ENCODE data around the gene UBE2E2.

The UBE2E2 gene

DNA sequence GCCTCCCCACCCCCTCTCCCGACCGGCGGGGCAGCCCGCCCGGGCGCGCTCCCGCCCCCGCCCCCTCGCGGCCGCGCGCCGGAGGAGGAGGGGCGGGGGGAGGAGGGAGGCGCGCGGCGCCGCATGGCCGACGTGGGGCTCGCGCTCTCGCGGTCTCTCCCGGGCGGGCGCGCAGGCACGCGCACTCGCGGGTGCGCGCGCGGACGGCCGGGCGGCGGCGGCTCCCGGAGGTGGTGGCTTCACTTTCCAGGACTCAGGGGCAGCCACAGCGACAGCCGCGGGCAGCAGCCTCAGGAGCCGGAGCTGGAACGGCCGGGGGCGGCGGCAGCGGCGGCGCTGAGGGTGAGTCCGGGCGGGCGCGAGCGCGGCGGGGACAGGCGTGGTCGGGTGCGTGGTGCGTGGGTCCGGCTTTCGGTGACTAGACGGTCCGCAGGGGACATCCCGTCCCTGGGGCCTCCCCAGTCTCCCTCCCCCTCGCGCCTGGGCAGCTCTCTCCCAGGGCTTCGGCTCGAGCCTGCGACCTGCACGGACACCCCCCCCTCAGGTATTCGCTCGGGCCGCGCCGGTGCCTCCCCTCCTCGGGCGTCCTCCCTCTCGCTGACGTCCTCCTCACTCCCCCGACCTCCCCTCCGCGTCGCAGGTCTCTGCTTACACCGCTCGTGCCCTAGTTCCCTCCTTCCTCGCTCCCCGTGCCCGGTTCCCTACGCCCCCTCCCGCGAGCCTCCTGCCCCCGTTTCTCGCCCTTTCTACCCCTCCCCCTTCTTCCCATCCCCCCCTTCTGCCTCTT is at the start of gene UBE2E2:
Gene UBE2E2, plus strand, starts transcription at position 407 of the 787 bp plus-strand sequence.
- H3K9me3 Mint-ChIP-seq, result no peaks in the 10 kb centered on the region
- H3K4me1 Mint-ChIP-seq, result peaks cover 51% of the 10 kb centered on the region
- no peaks in the 10 kb centered on the region for H3K36me3 Mint-ChIP-seq
- no peaks in the 10 kb centered on the region for H3K27me3 Mint-ChIP-seq
- peak within 1 kb of the TSS; percentile 87 for H3K27ac Mint-ChIP-seq
- ATAC-seq, result peak; percentile 84
- H3K4me3 Mint-ChIP-seq, result peak within 1 kb of the TSS; percentile 93

DNA sequence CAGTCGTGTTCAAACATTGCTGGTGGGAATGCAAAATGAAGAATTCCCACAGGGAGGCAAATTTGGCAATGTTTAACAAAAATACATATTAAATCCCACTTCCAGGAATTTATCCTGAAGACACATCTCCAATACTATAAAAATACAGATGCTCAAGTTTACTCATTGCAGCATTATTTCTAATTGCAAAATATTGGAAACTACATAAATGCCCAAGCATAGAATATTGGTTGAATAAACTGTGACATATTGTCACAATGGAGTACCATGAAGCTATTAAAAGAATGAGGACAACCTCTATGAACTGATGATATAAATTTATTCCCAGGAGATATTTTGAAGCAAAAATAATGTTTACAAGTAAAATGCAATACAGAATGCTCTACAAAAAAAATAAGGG is 49.7 kb upstream of the UBE2E2 start:
- Mint-ChIP-seq H3K36me3 (no peaks in the 10 kb centered on the region), H3K4me1 (no peaks in the 10 kb centered on the region), H3K9me3 (no peaks in the 10 kb centered on the region), H3K27me3 (no peaks in the 10 kb centered on the region), H3K27ac (no peak overlapping the region), H3K4me3 (no peak overlapping the region)
- no peak for ATAC-seq

DNA sequence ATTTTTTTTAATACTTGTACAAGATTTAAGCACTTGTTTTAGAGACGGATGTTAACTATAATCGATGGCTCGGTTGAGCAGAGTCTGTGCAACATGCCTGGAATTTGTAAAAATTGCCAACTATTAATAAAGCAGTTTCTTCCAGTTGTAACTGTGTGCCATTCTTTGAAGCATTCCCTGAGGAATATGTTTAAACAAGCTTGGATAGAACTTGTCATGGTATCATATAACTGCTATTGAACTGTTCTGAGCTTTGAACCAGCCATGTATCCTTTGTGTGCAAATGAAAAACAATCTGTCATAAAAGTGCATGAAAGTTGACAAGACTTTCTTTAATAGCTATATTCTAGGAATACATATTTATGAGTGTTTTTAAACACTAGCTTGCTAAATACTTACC is 45.8 kb upstream of the UBE2E2 start:
- Mint-ChIP-seq H3K4me3 (no peak overlapping the region), H3K27ac (no peak overlapping the region), H3K27me3 (no peaks in the 10 kb centered on the region), H3K36me3 (no peaks in the 10 kb centered on the region), H3K9me3 (no peaks in the 10 kb centered on the region), H3K4me1 (peaks cover 23% of the 10 kb centered on the region)
- no peak for ATAC-seq

DNA sequence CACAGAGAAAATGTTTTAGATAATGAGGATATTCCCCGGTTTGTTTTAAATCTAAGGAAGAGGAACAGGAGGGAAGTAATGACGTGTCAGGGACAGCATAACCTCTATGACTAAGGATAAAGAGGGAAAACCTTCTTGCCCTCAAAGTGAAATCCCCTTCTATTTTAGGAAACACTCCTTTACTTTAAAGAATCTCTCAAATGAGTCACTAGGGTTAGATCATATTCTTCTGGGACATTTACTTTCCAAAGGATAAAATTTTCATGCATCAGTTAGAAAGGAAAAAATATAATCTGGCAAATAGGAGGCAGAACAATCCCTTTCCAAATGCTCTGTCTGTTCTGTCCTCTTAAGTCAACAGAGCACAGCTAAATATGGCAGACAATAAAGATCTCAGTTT is 43.2 kb upstream of the UBE2E2 start:
- Mint-ChIP-seq H3K4me3 (no peak overlapping the region), H3K36me3 (no peaks in the 10 kb centered on the region), H3K9me3 (no peaks in the 10 kb centered on the region), H3K4me1 (peaks cover 37% of the 10 kb centered on the region), H3K27me3 (no peaks in the 10 kb centered on the region), H3K27ac (peak overlapping the region; percentile 28)
- ATAC-seq, result no peak

DNA sequence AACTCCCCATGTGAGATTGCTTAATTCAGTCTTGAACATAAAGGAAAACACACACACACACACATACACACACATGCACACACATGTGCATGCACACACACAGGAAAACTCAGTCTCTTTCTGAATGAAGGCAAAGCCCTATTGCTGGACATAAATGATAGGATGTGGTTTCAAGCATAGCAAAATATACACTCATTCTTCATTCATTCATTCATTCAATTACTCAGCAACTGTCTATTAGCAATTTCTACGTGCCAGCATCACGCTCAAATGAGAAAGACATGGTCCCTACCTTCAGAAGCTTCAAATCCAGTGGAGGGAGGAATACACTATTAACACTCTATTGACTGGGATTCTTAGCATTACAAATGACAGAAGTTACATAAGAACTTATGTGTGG is 41.8 kb upstream of the UBE2E2 start:
- Mint-ChIP-seq H3K9me3 (no peaks in the 10 kb centered on the region), H3K36me3 (no peaks in the 10 kb centered on the region), H3K27ac (peak overlapping the region; percentile 62), H3K4me1 (peaks cover 37% of the 10 kb centered on the region), H3K27me3 (no peaks in the 10 kb centered on the region), H3K4me3 (no peak overlapping the region)
- no peak for ATAC-seq

DNA sequence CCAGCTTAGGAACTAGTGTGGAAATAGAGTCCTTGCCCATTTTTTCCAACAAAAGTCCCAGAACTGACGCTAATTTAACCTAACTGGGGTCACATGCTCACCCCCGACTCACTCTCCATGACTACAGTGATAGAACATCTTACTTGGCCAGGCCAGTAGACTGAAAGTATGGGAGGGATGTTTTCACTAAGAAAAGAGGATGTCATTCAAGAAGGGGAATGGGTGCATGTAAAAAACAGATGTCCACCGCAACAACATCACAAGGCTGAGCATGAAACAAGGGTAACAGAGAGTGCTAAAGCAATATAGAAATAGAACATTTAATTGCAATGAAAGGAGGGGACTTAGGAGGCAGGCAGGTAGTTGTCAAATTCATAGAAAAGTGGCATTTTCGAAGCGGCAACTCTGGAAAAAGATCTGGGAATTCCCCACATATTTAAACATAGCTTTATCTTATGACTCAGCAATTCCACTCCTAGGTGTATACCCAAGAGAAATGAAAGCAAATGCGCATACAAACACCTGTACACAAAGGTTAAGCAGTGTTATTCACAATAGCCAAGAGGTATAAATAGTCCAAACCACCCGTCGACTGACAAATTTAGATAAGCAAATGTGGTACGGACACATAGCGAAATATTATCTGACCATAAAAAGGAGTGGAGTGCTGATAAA is 41.1 kb upstream of the UBE2E2 start:
- peak; percentile 74 for ATAC-seq
- H3K36me3 Mint-ChIP-seq, result no peaks in the 10 kb centered on the region
- peak overlapping the region; percentile 62 for H3K27ac Mint-ChIP-seq

DNA sequence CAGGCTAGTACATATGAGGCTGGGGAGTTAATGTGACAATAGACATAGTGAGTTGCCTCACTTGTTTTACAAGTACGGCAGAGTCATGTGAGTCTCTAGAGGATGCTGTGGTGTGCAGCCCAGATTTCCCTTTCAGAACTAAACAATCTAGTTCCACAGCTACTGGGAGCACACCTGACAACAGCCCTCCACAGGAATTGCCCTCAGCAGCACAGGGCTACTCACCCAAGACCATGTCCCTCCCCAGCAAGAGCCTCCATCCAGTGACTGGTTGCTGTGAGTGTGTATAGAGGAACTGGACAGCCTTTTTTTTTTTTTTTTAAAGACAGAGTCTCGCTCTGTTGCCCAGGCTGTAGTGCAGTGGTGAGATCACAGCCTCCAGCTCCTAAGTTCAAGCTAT is 40.2 kb upstream of the UBE2E2 start:
- peak overlapping the region; percentile 58 for H3K4me3 Mint-ChIP-seq
- peaks cover 37% of the 10 kb centered on the region for H3K4me1 Mint-ChIP-seq
- no peaks in the 10 kb centered on the region for H3K9me3 Mint-ChIP-seq
- peak; percentile 75 for ATAC-seq
- H3K36me3 Mint-ChIP-seq, result no peaks in the 10 kb centered on the region
- H3K27ac Mint-ChIP-seq, result peak overlapping the region; percentile 62
- no peaks in the 10 kb centered on the region for H3K27me3 Mint-ChIP-seq

More for the DNA sequence above, 41.1 kb upstream of the UBE2E2 start:
- Mint-ChIP-seq H3K4me3 (peak overlapping the region; percentile 58), H3K9me3 (no peaks in the 10 kb centered on the region), H3K4me1 (peaks cover 37% of the 10 kb centered on the region), H3K27me3 (no peaks in the 10 kb centered on the region)

DNA sequence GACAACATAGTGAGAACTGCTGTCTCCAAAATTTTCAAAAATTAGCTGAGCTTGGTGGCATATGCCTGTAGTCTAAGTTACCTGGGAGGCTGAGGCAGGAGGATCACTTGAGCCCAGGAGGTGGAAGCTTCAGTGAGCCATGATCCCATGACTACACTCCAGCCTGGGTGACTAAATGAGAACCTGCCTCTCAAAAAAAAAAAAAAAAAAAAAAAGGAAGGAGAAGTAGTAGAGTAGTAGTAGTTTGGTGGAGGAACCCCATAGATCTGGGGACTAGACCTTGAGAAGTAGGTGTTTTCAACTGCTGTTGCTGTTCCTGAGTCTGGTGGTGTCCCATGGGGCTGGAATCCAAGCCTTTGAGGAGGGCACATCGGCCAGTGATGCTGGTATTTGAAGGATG is 38.4 kb upstream of the UBE2E2 start:
- no peak for ATAC-seq
- peaks cover 4% of the 10 kb centered on the region for H3K36me3 Mint-ChIP-seq
- peaks cover 33% of the 10 kb centered on the region for H3K4me1 Mint-ChIP-seq
- no peak overlapping the region for H3K4me3 Mint-ChIP-seq
- H3K27ac Mint-ChIP-seq, result no peak overlapping the region
- peaks cover 4% of the 10 kb centered on the region for H3K9me3 Mint-ChIP-seq
- H3K27me3 Mint-ChIP-seq, result peaks cover 7% of the 10 kb centered on the region

DNA sequence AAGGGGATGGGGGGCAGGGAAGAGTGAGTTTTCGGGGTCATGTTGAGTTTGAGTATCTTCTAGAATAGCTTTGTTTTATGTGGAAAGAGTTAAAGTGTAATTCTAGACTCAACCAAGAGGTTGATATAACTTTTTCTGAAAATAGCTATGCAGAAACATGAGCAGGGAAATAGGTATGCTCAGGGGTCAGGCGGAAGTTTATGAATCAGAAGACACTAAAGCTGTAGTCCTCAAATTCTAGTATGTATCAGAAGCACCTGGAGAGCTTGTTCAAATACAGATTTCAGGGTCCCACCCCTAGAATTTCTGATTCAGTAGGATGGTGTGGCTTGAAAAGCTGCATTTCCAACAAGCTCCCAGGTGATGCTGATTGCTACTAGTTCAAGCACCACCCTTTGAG is 37.6 kb upstream of the UBE2E2 start:
- no peak for ATAC-seq
- Mint-ChIP-seq H3K4me3 (no peak overlapping the region), H3K27me3 (peaks cover 15% of the 10 kb centered on the region), H3K36me3 (peaks cover 10% of the 10 kb centered on the region), H3K4me1 (peaks cover 28% of the 10 kb centered on the region), H3K9me3 (peaks cover 10% of the 10 kb centered on the region), H3K27ac (no peak overlapping the region)

DNA sequence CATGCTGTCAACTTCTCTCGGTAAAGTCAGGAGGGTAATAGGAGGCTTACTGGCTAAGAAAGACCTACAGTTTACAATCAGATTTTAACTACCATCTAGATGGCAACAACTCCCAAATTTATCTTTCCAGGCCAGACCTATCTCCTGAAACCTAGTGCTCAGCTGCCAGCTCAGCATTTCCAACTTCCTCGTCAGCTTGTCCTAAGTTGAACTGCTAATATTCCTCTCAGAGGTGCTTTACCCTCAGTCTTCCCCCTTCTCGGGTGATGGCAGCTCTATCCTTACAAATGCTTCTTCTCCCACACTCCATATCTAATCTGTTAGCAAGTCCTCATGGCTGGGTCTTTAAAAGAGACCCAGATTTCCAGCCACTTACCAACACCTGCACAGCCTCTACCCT is 36.9 kb upstream of the UBE2E2 start:
- Mint-ChIP-seq H3K4me1 (peaks cover 25% of the 10 kb centered on the region), H3K27ac (no peak overlapping the region), H3K4me3 (no peak overlapping the region), H3K36me3 (peaks cover 10% of the 10 kb centered on the region), H3K9me3 (peaks cover 10% of the 10 kb centered on the region), H3K27me3 (peaks cover 15% of the 10 kb centered on the region)
- no peak for ATAC-seq

DNA sequence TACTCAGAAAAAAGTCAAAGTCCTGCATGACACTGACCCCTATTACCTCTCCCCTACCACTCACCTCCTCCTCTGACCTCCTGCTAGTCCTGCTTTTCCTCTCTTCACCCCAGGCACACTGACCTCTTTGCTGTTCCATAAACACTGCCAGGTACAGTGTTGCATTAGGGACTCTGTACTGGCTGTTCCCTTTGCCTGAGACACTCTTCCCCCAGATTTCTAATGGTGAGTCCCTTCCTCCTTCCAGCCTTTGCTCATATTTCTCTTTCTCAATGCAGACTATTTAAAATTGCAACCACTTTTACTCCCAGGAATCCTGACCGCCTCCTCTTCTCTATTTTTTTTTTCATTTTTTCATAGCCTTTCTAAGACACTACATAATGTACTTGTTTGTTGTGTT is 36.3 kb upstream of the UBE2E2 start:
- ATAC-seq, result no peak
- Mint-ChIP-seq H3K9me3 (peaks cover 10% of the 10 kb centered on the region), H3K4me1 (peaks cover 19% of the 10 kb centered on the region), H3K27ac (no peak overlapping the region), H3K27me3 (peaks cover 15% of the 10 kb centered on the region), H3K36me3 (peaks cover 10% of the 10 kb centered on the region), H3K4me3 (no peak overlapping the region)

DNA sequence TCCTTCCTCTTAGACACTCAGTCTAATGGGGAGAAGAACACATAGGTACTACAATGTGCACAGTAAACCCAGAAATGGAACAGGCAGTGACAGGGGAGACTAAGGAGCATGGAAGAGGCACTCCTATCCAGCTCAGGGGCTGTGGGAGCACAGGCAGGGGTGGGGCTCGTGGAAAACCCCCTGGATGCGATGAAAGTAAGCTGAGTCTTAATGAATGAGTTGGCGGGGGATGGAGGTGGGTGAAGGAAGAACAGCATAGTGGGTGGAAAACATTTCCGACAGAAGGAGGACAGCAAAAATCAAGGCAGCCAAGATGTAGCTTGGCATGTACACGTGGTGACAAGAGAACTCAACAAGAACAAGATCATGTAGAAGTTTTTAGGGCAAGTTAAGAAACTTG is 33.6 kb upstream of the UBE2E2 start:
- peaks cover 10% of the 10 kb centered on the region for H3K9me3 Mint-ChIP-seq
- peaks cover 10% of the 10 kb centered on the region for H3K36me3 Mint-ChIP-seq
- ATAC-seq, result no peak
- H3K4me1 Mint-ChIP-seq, result no peaks in the 10 kb centered on the region
- no peak overlapping the region for H3K4me3 Mint-ChIP-seq
- H3K27ac Mint-ChIP-seq, result no peak overlapping the region
- peaks cover 15% of the 10 kb centered on the region for H3K27me3 Mint-ChIP-seq

DNA sequence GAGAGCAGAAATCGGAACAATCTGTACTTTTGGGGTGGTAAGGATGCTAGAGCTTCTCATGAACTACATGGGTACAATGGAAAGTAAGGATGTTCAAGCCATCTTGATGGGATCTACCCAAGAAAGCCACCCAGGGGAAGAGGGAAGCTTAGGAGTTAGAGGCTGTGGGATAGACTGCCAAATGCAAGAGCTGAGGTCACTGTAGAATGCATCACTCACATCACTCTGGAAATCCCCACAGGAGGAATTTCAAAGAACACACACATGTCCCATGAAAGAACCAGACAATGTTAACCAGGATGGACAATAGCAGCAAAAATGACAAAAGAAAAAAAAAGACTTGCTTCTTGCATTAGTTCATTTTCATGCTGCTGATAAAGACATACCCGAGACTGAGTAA is 32.8 kb upstream of the UBE2E2 start:
- H3K4me3 Mint-ChIP-seq, result no peak overlapping the region
- H3K36me3 Mint-ChIP-seq, result peaks cover 10% of the 10 kb centered on the region
- H3K9me3 Mint-ChIP-seq, result peaks cover 10% of the 10 kb centered on the region
- H3K27ac Mint-ChIP-seq, result no peak overlapping the region
- H3K27me3 Mint-ChIP-seq, result peaks cover 15% of the 10 kb centered on the region
- ATAC-seq, result no peak
- no peaks in the 10 kb centered on the region for H3K4me1 Mint-ChIP-seq

DNA sequence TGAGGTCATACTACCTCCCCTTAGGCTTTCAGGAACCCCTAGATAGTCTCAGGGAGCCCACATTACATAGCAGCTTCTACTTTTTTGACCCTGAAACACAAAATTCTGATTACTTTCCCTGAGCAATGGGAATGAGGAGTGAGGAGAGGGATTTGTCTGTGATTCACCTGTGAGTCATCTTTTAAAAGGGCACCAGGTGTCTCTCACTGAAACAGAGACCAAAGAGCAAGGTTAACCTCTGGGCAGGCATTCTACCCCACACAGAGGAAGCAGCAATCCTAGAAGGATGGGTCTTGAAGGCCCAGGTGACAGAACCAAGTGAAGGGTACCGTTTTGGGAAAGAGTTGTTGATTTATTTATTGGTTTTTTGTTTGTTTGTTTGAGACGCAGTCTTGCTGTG is 31.1 kb upstream of the UBE2E2 start:
- peaks cover 10% of the 10 kb centered on the region for H3K36me3 Mint-ChIP-seq
- H3K27ac Mint-ChIP-seq, result no peak overlapping the region
- peaks cover 15% of the 10 kb centered on the region for H3K27me3 Mint-ChIP-seq
- no peak overlapping the region for H3K4me3 Mint-ChIP-seq
- ATAC-seq, result no peak
- peaks cover 10% of the 10 kb centered on the region for H3K9me3 Mint-ChIP-seq
- no peaks in the 10 kb centered on the region for H3K4me1 Mint-ChIP-seq

DNA sequence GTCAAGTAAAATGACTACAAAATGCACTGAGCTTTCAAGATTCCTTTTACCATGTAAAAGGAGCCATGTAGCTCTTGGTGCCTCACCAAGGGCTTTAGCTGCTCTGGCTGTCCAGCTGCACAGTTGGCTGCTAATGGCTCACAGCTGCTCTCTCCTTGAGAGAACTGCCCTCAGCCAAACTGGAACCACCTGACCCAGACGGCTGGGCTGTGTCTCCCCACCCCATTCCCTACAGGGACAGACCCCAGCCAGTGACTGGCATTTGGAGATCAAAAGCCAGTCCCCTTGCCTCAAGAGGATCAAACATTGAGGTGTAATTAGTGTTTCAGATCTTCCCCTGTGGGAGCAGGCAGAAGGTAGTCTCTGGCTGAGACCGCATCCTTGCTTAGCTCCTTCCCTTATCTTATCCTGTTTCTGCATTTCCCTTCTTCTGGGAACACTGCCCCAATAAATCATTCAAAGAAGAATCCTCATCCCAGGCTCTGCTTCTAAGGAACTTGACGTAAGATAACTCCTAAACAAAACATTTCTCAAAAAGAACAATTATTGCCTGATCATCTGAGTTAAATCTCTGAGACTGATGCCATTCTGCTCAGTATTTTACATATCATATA is 28.6 kb upstream of the UBE2E2 start:
- Mint-ChIP-seq H3K36me3 (peaks cover 12% of the 10 kb centered on the region), H3K4me3 (no peak overlapping the region), H3K27me3 (peaks cover 10% of the 10 kb centered on the region), H3K4me1 (no peaks in the 10 kb centered on the region), H3K9me3 (peaks cover 12% of the 10 kb centered on the region), H3K27ac (no peak overlapping the region)
- ATAC-seq, result no peak
